ENCODE measurements around the gene SETD5.
A peak's percentile ranks its signal among the peaks of the same experiment; 100 is the strongest.

The SETD5 gene

GRCh38 chr3:9390265-9390888 lies 7.0 kb upstream of the SETD5 start:
- no peak for DNase-seq

GRCh38 chr3:9392041-9392440 lies 5.4 kb upstream of the SETD5 start:
- DNase-seq: no peak

DNA sequence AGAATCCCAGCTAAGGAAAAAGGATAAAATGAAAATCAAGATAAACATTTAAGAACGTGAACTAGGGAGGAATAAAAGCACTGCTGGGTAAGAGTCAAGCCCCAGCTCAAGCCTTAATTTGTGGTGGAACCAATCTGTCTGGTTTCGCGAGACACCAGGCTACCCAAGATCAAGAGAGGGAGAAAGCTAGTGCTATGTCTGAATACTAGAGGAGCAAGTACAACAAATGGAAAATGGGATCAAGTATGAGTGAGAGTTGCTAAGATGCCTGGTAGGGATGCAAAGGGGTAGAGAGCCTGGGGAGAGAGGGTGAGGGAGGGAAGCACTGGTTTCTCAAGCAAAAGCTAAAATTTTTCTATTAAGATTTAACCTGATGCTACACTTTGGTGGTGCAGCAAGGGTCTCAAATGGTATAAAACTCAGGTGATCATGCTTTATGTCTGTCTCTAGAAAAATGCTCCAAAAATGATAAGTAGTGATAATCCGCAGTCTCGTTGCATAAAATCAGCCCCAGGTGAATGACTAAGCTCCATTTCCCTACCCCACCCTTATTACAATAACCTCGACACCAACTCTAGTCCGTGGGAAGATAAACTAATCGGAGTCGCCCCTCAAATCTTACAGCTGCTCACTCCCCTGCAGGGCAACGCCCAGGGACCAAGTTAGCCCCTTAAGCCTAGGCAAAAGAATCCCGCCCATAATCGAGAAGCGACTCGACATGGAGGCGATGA lies 1.7 kb upstream of the SETD5 start:
- DNase-seq: no peak

DNA sequence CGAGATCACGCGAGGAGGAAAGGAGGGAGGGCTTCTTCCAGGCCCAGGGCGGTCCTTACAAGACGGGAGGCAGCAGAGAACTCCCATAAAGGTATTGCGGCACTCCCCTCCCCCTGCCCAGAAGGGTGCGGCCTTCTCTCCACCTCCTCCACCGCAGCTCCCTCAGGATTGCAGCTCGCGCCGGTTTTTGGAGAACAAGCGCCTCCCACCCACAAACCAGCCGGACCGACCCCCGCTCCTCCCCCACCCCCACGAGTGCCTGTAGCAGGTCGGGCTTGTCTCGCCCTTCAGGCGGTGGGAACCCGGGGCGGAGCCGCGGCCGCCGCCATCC lies 1.1 kb upstream of the SETD5 start:
- no peak for DNase-seq

DNA sequence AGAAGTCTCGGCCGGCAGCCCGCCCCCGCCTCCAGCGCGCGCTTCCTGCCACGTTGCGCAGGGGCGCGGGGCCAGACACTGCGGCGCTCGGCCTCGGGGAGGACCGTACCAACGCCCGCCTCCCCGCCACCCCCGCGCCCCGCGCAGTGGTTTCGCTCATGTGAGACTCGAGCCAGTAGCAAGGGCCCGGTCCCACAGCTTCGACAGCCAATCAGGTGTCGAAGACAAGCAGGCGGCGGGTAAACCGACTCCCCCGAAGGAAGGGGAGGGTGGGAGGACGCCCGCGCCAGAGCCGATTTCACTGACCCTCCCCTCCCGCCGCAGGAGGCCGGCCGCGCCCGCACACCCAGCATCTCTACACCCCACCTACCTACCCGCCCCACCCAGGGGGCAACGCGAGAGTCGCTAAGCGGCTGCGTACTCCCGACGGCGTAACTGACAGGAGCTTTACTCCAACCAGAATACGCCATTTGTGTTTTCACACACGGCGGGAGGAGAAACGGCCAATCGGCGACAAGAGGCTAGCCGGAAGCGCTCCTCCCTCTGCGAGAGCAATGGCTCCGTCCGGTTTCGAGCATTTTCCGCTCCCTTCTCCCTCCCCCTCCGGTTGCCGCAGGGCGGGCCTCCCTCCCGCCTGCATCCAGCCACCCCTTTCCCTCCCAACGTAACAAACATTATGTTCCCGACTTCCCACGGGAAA lies 633 bp upstream of the SETD5 start:
- peak; percentile 100 for DNase-seq

DNA sequence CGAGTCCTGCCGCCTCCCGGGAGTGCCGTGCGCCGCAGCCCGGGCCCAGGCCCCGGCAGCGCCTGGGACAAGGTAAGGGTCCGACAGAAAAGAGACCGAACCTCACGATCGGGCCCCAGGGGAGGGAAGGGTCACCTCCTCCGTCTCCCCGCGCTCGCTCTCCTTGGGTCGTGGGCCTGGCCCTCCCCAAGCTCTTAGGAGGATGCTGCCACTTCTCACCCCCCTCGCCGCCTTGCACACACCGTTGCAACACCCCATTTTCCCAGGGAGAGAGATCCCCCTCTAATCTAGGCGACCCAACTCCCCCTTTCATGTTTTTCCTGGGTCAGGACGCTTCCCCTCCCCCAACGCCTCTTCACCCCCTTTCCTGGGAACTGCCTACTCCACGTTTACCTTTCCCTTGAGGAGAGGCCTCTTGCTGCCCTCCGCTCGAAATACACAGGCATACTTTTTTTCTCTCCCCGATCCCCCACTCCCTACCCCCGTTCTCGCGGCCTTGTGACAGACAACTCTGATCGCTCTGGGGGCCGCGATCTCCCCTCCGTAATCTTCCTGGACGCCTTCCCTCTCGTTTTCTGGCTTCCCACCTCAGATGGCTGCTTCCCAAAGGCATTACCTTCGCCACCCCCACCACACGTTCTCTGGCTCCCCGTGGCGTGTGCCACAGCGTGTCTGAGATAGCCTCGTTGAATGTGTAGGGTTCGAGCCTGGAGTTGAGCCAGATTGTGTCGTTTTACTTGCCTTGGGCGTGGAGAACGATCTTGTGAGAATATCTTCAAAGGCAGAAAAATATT lies 688 bp downstream of the SETD5 start:
- DNase-seq: peak; percentile 47

DNA sequence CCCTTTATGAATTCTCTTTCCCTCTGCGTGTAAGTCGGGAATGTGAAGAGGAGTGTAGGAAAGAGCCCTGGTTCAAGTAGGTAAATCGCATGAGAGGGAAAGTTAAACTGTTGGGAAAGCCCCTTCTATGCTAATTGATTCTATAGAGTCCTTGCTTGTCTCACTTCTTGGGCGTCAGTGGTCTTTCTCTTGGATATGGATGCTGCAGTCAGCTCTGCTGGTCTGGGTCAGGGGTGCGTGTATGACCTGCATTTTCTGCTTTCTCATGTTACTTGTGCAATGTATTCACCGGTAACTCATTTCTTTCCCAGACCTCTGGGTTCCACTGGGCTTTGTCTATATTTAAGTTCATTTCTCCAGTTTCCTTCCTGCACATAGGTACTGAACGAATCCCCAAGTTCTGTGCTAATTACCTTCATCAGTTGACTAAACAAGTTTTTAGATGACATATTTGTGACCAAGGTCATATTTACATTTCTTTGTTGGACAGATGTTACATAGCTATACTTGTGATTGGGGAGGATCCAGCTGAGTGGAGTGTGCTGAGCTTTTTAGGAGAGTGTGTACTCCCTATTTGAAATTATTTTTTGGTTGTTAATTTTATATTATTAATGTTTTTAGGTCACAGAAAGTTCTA lies 1.4 kb downstream of the SETD5 start:
- DNase-seq: no peak

DNA sequence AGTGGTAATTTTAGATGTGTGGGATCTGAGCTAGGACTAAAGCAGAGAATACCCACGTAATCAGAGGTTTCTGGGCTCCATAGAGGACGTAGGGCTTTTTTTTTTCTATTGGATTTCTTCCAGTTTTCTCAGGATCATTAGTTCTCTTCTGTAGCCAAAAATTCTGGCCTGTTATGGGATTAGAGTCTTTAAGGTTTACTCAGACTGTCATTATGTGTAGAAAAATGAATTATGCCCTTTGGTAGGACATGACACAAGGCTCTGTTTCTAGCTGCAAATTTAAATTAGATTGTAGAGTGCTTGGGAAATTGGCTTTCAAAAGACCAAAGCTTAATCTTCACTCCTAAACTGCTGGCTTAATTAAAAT lies 1.9 kb downstream of the SETD5 start:
- DNase-seq: no peak

DNA sequence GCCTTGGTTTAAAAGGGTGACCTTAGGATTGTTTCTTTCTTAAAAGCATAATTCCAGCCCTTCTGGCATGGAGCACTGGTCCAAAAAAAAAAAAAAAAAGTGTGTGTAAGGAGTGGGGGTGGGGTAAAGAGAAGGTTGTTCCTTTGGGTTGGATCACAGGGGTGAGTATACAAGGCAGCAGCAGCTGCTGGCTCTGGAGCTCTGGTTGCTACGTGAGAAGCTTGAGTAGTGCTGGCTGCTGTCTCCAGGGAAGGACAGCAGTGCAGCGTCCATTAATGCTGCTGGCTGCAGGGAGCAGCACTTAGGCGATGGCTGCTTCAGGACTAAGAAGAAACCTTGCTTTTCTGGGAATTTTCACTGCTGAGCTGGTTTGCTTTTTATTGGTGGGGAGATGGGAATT lies 2.3 kb downstream of the SETD5 start:
- no peak for DNase-seq

DNA sequence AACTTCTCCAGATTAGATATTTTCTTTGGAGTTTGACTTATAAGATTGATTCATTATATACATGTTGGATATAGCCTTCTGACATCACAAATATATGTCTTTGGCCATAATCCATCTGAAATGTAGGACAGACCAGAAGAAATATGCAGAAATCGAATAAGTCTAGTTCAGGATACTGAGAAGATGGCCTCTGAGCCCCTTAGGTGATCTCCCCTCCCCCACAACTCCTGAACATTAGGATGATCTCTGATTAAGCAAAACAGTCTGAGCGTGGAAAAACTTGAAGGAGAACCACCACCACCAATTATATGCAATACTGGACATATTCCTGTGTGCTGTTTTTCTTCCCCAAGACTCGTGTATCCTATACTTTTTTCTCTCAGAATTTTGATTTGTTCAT lies 3.2 kb downstream of the SETD5 start:
- DNase-seq: no peak

DNA sequence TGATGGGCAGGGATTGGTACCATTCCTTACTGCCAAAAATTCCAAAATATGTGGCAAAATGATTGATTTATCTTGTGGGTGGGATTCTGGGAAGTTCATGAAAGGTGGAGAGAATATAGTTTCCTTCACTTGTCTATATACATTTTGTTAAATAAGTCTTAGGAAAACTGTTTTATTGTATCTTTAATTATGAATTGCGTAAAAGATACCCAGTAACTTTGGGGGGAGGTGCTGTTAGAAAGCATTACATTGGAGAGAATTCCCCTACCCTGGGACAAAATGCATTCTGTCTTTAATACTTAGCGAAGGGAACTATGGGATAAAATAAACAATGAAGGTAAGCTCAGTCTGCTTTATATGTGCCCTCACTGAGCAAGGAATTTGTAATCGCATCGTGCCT lies 4.6 kb downstream of the SETD5 start:
- DNase-seq: no peak

- no peak for DNase-seq
Observed at GRCh38 chr3:9402410-9403228, 5.2 kb downstream of the SETD5 start.

DNA sequence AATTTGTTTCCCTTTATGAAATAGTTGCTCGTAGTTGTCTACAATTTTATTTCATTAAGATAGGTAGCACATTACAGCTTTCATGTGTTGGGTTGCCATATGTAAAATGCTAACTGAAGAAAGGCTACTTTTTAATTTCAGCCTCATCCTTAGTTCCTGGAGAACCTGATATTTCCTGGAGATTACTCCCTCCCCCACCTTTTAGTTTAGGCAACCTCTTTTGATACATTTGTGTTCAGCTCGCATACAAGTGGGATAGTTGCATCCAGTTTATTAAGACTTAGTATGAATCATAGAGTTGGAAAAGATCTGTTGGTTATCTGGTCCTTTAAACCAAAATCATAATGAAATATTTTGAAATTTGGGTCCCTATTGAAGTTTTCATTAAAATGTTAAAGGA lies 6.0 kb downstream of the SETD5 start:
- DNase-seq: no peak

- DNase-seq: no peak
Observed at GRCh38 chr3:9404680-9405079, 7.3 kb downstream of the SETD5 start.

GRCh38 chr3:9405756-9406155 lies 8.3 kb downstream of the SETD5 start:
- DNase-seq: no peak

- no peak for DNase-seq
Observed at GRCh38 chr3:9406856-9407626, 9.6 kb downstream of the SETD5 start.

DNA sequence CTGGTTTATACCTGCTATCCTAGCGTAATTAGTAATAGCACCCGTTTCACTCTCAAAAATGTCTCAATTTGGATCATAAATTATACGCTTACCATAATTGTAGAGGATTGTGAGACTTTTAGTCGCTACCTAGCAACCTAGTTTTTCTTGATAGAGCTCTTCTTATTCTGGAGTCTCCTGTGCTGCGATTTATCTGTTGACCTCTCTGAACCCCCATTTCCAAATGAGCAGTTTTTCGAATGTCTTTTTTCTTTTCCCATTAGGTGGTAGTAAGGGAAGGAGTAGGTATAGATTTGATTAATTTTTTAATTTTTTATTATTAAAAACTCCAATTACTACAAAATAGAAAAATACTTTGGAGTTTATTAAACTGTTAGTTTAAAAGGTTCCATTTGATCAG lies 10.6 kb downstream of the SETD5 start:
- DNase-seq: no peak

GRCh38 chr3:9408546-9408945 lies 11.1 kb downstream of the SETD5 start:
- DNase-seq: no peak

- DNase-seq: no peak
Observed at GRCh38 chr3:9409981-9410854, 12.8 kb downstream of the SETD5 start.

GRCh38 chr3:9411302-9411701 lies 13.9 kb downstream of the SETD5 start:
- DNase-seq: no peak
